ENCODE measurements around the gene ZNF536. TPM values are rescaled to one million over a fixed set of nuclear protein-coding genes. Genes with fewer than 3 reads are reported as not detected.

Gene ZNF536
- total RNA-seq, 4 donors from 2014 or later, result 0.51 to 1.0 (median 0.77) TPM

GRCh38 chr19:30333291-30334065 is 38.7 kb upstream of the ZNF536 start:
- no peak overlapping the region for H3K4me3 ChIP-seq (ENCODE audit: low read depth, poor library complexity, severe bottlenecking)
- WGBS, 2 donors, result 85 to 89% methylated on average over 12 of the region's 12 CpGs
- peak in 1 of 2 donors; percentile 53 for DNase-seq (ENCODE audit: low spot score in 2 of 2)
- no peak for TF ChIP-seq POLR2A (IDR thresholded peaks at IDR 0.05)
- TF ChIP-seq, protein P1, sequence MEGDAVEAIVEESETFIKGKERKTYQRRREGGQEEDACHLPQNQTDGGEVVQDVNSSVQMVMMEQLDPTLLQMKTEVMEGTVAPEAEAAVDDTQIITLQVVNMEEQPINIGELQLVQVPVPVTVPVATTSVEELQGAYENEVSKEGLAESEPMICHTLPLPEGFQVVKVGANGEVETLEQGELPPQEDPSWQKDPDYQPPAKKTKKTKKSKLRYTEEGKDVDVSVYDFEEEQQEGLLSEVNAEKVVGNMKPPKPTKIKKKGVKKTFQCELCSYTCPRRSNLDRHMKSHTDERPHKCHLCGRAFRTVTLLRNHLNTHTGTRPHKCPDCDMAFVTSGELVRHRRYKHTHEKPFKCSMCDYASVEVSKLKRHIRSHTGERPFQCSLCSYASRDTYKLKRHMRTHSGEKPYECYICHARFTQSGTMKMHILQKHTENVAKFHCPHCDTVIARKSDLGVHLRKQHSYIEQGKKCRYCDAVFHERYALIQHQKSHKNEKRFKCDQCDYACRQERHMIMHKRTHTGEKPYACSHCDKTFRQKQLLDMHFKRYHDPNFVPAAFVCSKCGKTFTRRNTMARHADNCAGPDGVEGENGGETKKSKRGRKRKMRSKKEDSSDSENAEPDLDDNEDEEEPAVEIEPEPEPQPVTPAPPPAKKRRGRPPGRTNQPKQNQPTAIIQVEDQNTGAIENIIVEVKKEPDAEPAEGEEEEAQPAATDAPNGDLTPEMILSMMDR (IDR thresholded peaks at IDR 0.05), result no peak
- intact Hi-C loops (cut with DNase I; ENCODE audit: low total_unique reads), result no loop called here

- TF ChIP-seq, protein P1 (IDR thresholded peaks at IDR 0.05), result no peak
- TF ChIP-seq POLR2A (IDR thresholded peaks at IDR 0.05), result no peak
- peak in 1 of 2 donors; percentile 73 for DNase-seq (ENCODE audit: low spot score in 2 of 2)
- WGBS, 2 donors, result 88 to 91% methylated on average over 10 of the region's 10 CpGs
- no peak overlapping the region for H3K4me3 ChIP-seq (ENCODE audit: low read depth, poor library complexity, severe bottlenecking)
- intact Hi-C loops (cut with DNase I; ENCODE audit: low total_unique reads), result no loop called here
These were observed 37.3 kb upstream of the ZNF536 start for GRCh38 chr19:30334841-30335240.

DNA sequence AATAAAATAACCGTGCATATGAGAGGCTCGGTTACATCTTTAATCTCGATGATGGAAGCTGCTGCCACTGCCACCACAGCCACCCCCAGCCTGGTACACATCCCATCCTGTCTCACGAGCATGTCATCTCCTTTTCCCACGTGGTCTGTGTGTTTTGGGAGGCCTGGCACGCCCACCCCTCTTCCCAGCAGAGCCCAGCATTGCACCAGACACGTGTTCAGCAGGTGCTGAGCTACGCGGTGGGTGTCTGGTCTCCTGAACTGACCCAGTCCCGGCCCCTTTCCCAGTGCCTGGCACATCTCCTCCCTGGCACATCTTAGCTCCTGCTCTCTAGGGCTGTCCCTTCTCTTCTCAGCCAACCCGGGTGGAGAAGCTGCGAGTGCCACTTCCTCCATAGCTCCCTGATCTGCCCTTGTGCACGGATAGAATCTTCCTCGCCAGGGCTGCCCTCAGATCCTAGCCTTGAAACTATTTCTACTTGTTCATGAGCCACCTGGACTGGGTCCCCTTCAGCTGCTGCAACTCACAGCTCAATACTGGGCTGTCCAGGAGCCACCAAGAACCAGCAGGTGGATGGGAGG is 36.8 kb upstream of the ZNF536 start:
- intact Hi-C loops (cut with DNase I; ENCODE audit: low total_unique reads), result no loop called here
- DNase-seq (ENCODE audit: low spot score in 2 of 2), result peak in 1 of 2 donors; percentile 63
- WGBS, 2 donors, result 68 to 80% methylated on average over 14 of the region's 14 CpGs

DNA sequence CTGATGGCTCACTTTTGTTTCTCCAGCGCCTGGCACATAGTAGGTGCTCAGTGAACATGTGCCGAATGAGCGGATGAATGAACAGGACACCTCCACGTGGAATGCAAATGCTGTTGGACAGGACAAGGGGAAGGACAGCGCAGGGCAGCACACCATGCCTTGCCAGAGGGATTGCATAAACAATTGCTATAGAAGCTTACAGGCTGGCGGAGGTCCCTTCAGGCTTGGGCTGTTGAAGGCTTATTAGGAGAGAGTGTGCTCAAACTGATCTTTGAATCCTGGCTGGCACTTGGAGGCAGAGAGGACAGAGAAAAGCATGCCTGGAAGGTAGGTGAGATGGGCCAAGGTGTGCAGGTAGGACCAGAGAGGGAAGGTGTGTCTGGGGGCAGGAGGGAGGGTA is 35.9 kb upstream of the ZNF536 start:
- TF ChIP-seq, protein P1 (IDR thresholded peaks at IDR 0.05), result no peak
- no peak for TF ChIP-seq POLR2A (IDR thresholded peaks at IDR 0.05)
- peak in 1 of 2 donors; percentile 61 for DNase-seq (ENCODE audit: low spot score in 2 of 2)
- WGBS, 2 donors, result 87 to 92% methylated on average over 6 of the region's 6 CpGs
- H3K4me3 ChIP-seq (ENCODE audit: low read depth, poor library complexity, severe bottlenecking), result no peak overlapping the region
- intact Hi-C loops (cut with DNase I; ENCODE audit: low total_unique reads), result no loop called here

More for the DNA sequence above, 36.8 kb upstream of the ZNF536 start:
- TF ChIP-seq, protein P1 (IDR thresholded peaks at IDR 0.05), result no peak
- TF ChIP-seq POLR2A (IDR thresholded peaks at IDR 0.05), result no peak
- H3K4me3 ChIP-seq (ENCODE audit: low read depth, poor library complexity, severe bottlenecking), result no peak overlapping the region

GRCh38 chr19:30338041-30338456 is 34.1 kb upstream of the ZNF536 start:
- TF ChIP-seq, protein P1 (IDR thresholded peaks at IDR 0.05), result no peak
- TF ChIP-seq POLR2A (IDR thresholded peaks at IDR 0.05), result no peak
- H3K4me3 ChIP-seq (ENCODE audit: low read depth, poor library complexity, severe bottlenecking), result no peak overlapping the region
- no peak for DNase-seq (ENCODE audit: low spot score in 2 of 2)
- WGBS, 2 donors, result 93 to 96% methylated on average over 3 of the region's 3 CpGs
- intact Hi-C loops (cut with DNase I; ENCODE audit: low total_unique reads), result no loop called here
